HepG2 (cell line): Measurements from ENCODE around the gene ARHGEF37. TPM values are rescaled to one million over a fixed set of nuclear protein-coding genes. Genes with fewer than 3 reads are reported as not detected.

Experiments
- ATAC-seq: fragments of 200-7000 bp; cut with Tn5 transposase; 3 replicates; pipeline ENCODE4 v1.9.1; 2020; ENCODE audit warnings: mild to moderate bottlenecking, moderate library complexity
- BruUV-seq: library from RNA; stranded (reverse); fragments of 400-500 nt; replicated peaks from 2 replicates; lab custom pipeline; 2021; lab: Mats Ljungman, UMichigan
- CTCF ChIA-PET: fragments of 300-600 bp; formaldehyde crosslinking; extraction: SDS; loops from one replicate; lab custom pipeline; 2021; ENCODE audit warnings: low total read pairs, inconsistent platforms, low intra/inter-chr PET ratio; lab: Yijun Ruan, JAX
- POLR2A ChIA-PET: fragments of 350-600 bp; sonication (Branson Sonifier 250); formaldehyde crosslinking; loops from one replicate; lab custom pipeline; 2020; ENCODE audit warnings: antibody characterized with exemption, inconsistent platforms; lab: Yijun Ruan, JAX
- DNase-seq: peaks from one replicate; pipeline ENCODE4 v3.0.0-alpha.2; 2015; ENCODE audit warnings: low spot score
- FAIRE-seq: peaks from 3 replicates; lab custom pipeline; 2011; peaks lifted over from hg19 to GRCh38; lab: Jason Lieb, UNC
- H2AFZ ChIP-seq: one replicate; pipeline ENCODE4 v1.6.1; 2011; ENCODE audit warnings: low read length, inconsistent platforms
- H3K27ac ChIP-seq: fragments of 300-600 bp; 3 replicates; pipeline ENCODE4 v1.8.0; 2011; ENCODE audit warnings: mixed run types, mild to moderate bottlenecking, mixed read lengths, low read length, inconsistent platforms; ENCODE audit not compliant: insufficient read depth; ENCODE audit errors: extremely low read length
- H3K27me3 ChIP-seq, 2 experiments: fragments of 200-600 bp in 1 of 2; 2 replicates in 1 of 2; 3 replicates in 1 of 2; pipeline versions ENCODE4 v1.6.0 to v1.8.0; 2011; ENCODE audit warnings: low read length in 2 of 2, mild to moderate bottlenecking in 2 of 2, moderate library complexity in 2 of 2, inconsistent platforms in 1 of 2; ENCODE audit not compliant: insufficient read depth in 2 of 2, control insufficient read depth in 1 of 2
- H3K36me3 ChIP-seq, 2 experiments: fragments of 200-600 bp in 1 of 2; replicated peaks in 1 of 2; 2 replicates in 1 of 2; 3 replicates in 1 of 2; pipeline versions ENCODE4 v1.5.1 to v1.8.0; 2011; ENCODE audit warnings: low read length in 2 of 2, inconsistent platforms in 1 of 2; ENCODE audit not compliant: insufficient read depth in 2 of 2, control insufficient read depth in 1 of 2
- H3K4me1 ChIP-seq: 2 replicates; pipeline ENCODE4 v1.5.1; 2012; ENCODE audit warnings: low read length, inconsistent platforms; ENCODE audit not compliant: insufficient read depth
- H3K4me2 ChIP-seq: 2 replicates; pipeline ENCODE4 v1.6.0; 2011; ENCODE audit warnings: low read depth, low read length, inconsistent platforms
- H3K4me3 ChIP-seq, 3 experiments: fragments of 200-600 bp in 1 of 3; sonication (generic), shearing (Covaris generic) in 1 of 3; replicated peaks in 1 of 3; 2 replicates each; pipeline ENCODE4 v1.5.1; 2011 to 2016; ENCODE audit warnings: low read length in 3 of 3, inconsistent platforms in 2 of 3, low read depth in 2 of 3, mild to moderate bottlenecking in 2 of 3, control low read depth in 1 of 3, mixed read lengths in 1 of 3; ENCODE audit not compliant: insufficient read depth in 1 of 3
- H3K79me2 ChIP-seq: one replicate; pipeline ENCODE4 v1.6.1; 2011; ENCODE audit warnings: low read length, inconsistent platforms; ENCODE audit not compliant: insufficient read depth
- H3K9ac ChIP-seq: 2 replicates; pipeline ENCODE4 v1.6.0; 2011; ENCODE audit warnings: mild to moderate bottlenecking, low read depth, low read length, inconsistent platforms; ENCODE audit not compliant: insufficient read depth
- H3K9me3 ChIP-seq: 2 replicates; pipeline ENCODE4 v1.5.1; 2012; ENCODE audit warnings: mild to moderate bottlenecking, low read length
- H4K20me1 ChIP-seq: 2 replicates; pipeline ENCODE4 v1.6.0; 2011; ENCODE audit warnings: inconsistent platforms, mild to moderate bottlenecking, low read length, moderate library complexity; ENCODE audit not compliant: insufficient read depth
- MAFF ChIP-seq: IDR thresholded peaks from 2 replicates; pipeline ENCODE4 v1.6.1; 2011; ENCODE audit warnings: low read depth, low read length, improper control_type of control experiment
- MAFK ChIP-seq, 2 experiments: IDR thresholded peaks in 1 of 2; conservative IDR thresholded peaks in 1 of 2; 2 replicates each; pipeline ENCODE4 v1.6.1; 2011; ENCODE audit warnings: improper control_type of control experiment in 2 of 2, low read length in 2 of 2
- ZBTB20 ChIP-seq: sonication (generic); formaldehyde crosslinking; IDR thresholded peaks from 2 replicates; pipeline ENCODE4 v1.8.1; 2023; ENCODE audit warnings: missing genetic modification reagents, low read depth, mild to moderate bottlenecking, borderline replicate concordance
- ZNF496 ChIP-seq: sonication (generic); formaldehyde crosslinking; IDR thresholded peaks from 2 replicates; pipeline ENCODE4 v1.8.1; 2023; ENCODE audit warnings: mild to moderate bottlenecking, moderate library complexity, missing genetic modification reagents; ENCODE audit not compliant: insufficient replicate concordance
- ZNF543 ChIP-seq: sonication (generic); formaldehyde crosslinking; IDR thresholded peaks from 2 replicates; pipeline ENCODE4 v1.4.0; 2020; ENCODE audit warnings: mild to moderate bottlenecking, missing genetic modification reagents
- ZNF768 ChIP-seq: sonication (generic); formaldehyde crosslinking; IDR thresholded peaks from 2 replicates; pipeline ENCODE4 v1.4.0; 2020; ENCODE audit warnings: missing genetic modification reagents
- WGBS: methylation state at CpG from one replicate; pipeline ENCODE4 v1.1.6; 2017; ENCODE audit warnings: low lambda C conversion rate; 5-methylcytosine and 5-hydroxymethylcytosine counted together
- in situ Hi-C: cut with HindIII; loops from 2 replicates; pipeline ENCODE4 v1.10.0; 2017; ENCODE audit warnings: low pct_unique_long_range_greater_than_20kb; ENCODE audit not compliant: extremely low pct_ligation_motif_present
- intact Hi-C: fragments of 100-400 bp; cut with micrococcal nuclease; formaldehyde crosslinking; loops from one replicate; pipeline ENCODE4 v1.10.0; 2022; ENCODE audit not compliant: unreplicated experiment
- polyA plus RNA-seq, 8 experiments: library from polyadenylated mRNA; depleted of rRNA in 3 of 8; stranded (reverse) in 7 of 8; unstranded in 1 of 8; fragments of >200 nt; fragmentation: Illumina TruSeq in 4 of 8; extraction: Trizol in 4 of 8; gene quantifications; 2 replicates each; pipeline versions ENCODE4 v1.2.1 to v1.2.3, GENCODE V29; 2011 to 2016; ENCODE audit warnings: low read depth in 4 of 8, missing spikeins in 1 of 8, mixed read lengths in 1 of 8; ENCODE audit not compliant: insufficient read depth in 1 of 8
- total RNA-seq, 5 experiments: library from RNA; depleted of rRNA; stranded (reverse); fragments of >200 nt; fragmentation: Illumina TruSeq; extraction: Trizol; gene quantifications; 2 replicates each; pipeline ENCODE4 v1.2.3, GENCODE V29; 2016; ENCODE audit warnings: low read depth in 1 of 5

Gene ARHGEF37
- total and polyA plus RNA-seq, 2 of the 13 experiments (the other 11 are each of a cell fraction or from before 2014, with no cell fraction given), result 0.18 to 0.27 TPM

DNA sequence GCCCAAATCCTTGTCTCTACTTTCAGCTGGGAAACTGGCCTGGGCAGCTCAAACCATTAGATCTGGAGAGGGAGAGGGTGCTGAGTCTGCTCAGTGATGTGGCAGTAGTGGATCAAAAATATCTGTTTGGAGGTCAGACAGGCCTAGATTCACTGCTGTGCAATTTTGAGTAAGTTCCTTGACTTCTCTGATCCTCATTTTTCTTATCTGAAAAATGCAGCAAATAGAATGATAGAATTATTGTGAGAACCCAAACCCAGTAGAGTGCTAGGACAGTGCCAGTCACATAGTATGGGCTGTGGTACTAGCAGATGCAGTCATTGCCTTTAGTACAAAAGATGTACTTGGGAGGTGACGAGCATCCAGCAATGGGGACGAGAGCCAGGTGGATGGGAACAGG lies 50.2 kb downstream of the ARHGEF37 start:
- no peaks in the 10 kb centered on the region for H4K20me1 ChIP-seq
- no peaks in the 10 kb centered on the region for H3K9me3 ChIP-seq
- WGBS, result 74% methylated on average over 2 of the region's 2 CpGs
- ATAC-seq, result no peak
- no peak overlapping the region for H3K27ac ChIP-seq
- POLR2A ChIA-PET, result no interaction called here
- no peaks in the 10 kb centered on the region for H3K4me1 ChIP-seq
- H3K79me2 ChIP-seq, result no peaks in the 10 kb centered on the region
- no TSS peak for BruUV-seq
- intact Hi-C loops, result no loop called here
- CTCF ChIA-PET, result no interaction called here
- H3K36me3 ChIP-seq, result no peaks in the 10 kb centered on the region
- TF ChIP-seq ZNF768 (CRISPR knock-in tag) (peak; percentile 46; the same call in 1 of the 2 replicates), ZNF543 (CRISPR knock-in tag) (no peak)
- TF ChIP-seq, all 625 proteins: peak for 1
- Histone ChIP-seq H3K4me3 (no peak overlapping the region), H3K4me2 (no peak overlapping the region), H2AFZ (no peak overlapping the region), H3K27me3 (0 out of 5 replicates have a peak, but pooled peaks cover 0 to 3% of the 10 kb centered on the region in 2 experiments), H3K9ac (no peak overlapping the region)
- FAIRE-seq, result no peak
- in situ Hi-C loops, result loop anchor here (25.0 kb wide), 1 partner anchor 356 kb away; no protein-coding TSS in a partner anchor
- no peak for DNase-seq

DNA sequence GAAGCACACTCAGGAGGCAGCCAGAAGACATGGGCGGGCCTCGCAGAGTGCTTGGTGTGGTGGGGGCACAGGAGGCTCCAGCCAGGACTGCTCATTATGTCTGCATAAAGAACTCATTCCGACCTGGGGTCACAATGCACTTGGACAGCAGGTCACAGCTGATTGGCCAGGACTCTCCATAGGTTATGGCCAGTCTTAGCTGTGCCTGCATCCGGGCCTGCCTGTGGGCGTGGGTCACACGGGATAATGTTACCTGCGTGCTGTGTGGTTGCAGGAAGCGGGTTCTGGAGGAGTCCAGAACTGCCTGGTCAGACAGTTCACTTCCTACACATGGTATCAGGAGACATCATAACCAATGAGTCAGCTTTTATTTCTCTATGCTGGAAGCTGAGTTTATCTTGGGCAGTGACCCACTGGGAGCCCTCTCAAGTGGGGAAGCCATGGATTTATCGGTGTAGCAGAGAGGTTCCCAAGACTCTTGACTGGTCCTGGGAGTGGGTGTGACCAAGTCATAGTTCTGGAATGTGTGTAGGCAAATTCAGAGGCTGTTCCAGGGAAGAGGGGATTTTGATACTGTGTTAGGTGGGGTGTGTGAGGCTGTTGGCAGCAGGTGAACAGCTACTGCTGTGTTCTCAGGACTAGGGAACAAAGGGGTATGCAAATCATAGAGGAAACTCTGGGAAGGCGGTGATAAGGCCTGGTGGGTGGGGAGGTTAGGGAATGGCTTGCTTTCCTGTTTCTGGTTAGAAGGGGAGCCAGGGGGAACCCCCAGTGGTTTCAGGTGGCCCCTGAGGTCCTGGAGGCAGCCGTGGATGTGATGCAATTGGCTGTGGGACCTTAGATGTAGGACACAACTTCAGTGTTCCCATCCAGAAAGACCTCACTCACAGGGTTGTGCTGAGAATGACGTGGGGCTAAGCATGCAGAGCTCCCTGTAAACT lies 51.3 kb downstream of the ARHGEF37 start:
- no peaks in the 10 kb centered on the region for H3K9me3 ChIP-seq
- no peaks in the 10 kb centered on the region for H3K27me3 ChIP-seq
- H3K36me3 ChIP-seq, result no peaks in the 10 kb centered on the region
- H4K20me1 ChIP-seq, result no peaks in the 10 kb centered on the region
- FAIRE-seq, result no peak
- in situ Hi-C loops, result loop anchor here (25.0 kb wide), 1 partner anchor 355 kb away; no protein-coding TSS in a partner anchor
- 56% methylated on average over 10 of the region's 12 CpGs for WGBS
- peak; percentile 49 for TF ChIP-seq MAFF
- no peak for TF ChIP-seq ZBTB20
- TF ChIP-seq MAFK (conservative IDR thresholded peaks at IDR 0.05 in 1 of 2, IDR thresholded peaks at IDR 0.05 in 1 of 2; ENCODE audit: low read length in 2 of 2), result peak; percentile 59 to 69
- no peak for TF ChIP-seq ZNF496
- TF ChIP-seq, all 625 proteins: peak for 2
- Histone ChIP-seq H3K9ac (no peak overlapping the region), H2AFZ (no peak overlapping the region), H3K79me2 (no peaks in the 10 kb centered on the region), H3K27ac (no peak overlapping the region), H3K4me3 (no peak overlapping the region), H3K4me1 (no peaks in the 10 kb centered on the region), H3K4me2 (no peak overlapping the region)
- intact Hi-C loops, result no loop called here
- CTCF ChIA-PET, result no interaction called here
- ATAC-seq, result no peak
- no TSS peak for BruUV-seq
- POLR2A ChIA-PET, result no interaction called here
- no peak for DNase-seq
